T-helper 2 cell (primary cell): ENCODE results near the gene GABBR2.

ENCODE experiments used
- DNase-seq, 5 experiments: peaks; one replicate each; pipeline versions ENCODE4 v3.0.0 to v3.0.0-alpha.2; 2012 to 2022

Gene GABBR2

GRCh38 chr9:98332405-98332831 is 376.3 kb downstream of the GABBR2 start:
- no peak for DNase-seq

- DNase-seq: no peak
Measured at GRCh38 chr9:98331536-98332259, 377.0 kb downstream of the GABBR2 start.

DNA sequence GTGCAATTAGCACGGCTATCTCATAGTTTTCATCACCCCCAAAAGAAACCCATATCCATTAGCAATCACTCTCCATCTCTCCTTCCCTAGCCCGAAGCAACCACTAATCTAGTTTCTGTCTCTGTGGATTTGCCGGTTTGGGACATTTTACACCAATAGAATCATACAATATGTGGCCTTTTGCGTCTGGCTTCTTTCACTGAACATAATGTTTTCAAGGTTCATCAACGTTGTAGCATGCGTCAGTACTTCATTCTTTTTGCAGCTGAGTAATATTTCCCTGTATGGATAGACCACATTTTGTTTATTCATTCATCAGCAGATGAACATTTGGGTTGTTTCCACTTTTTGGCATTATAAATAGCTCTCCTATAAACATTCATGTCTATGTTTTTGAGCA is 377.9 kb downstream of the GABBR2 start:
- no peak for DNase-seq

DNA sequence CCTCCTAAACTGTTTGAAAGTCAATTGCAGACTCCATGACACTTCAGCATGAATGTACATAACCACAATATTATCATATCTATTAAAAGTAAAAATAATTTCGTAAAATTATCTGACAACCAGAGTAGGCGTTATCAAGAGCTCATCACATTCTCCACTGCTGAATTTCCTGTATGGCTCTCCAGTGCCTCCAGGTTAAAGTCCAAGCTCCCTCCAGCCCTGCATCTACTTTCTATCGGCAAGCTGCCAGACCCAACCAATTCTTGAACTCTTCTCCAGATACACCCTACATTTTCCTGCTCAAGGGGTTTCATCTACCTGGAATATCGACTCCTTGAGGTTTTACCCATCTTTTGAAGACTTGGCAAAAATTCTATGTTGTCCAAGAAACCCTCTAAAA is 378.8 kb downstream of the GABBR2 start:
- DNase-seq: no peak

DNA sequence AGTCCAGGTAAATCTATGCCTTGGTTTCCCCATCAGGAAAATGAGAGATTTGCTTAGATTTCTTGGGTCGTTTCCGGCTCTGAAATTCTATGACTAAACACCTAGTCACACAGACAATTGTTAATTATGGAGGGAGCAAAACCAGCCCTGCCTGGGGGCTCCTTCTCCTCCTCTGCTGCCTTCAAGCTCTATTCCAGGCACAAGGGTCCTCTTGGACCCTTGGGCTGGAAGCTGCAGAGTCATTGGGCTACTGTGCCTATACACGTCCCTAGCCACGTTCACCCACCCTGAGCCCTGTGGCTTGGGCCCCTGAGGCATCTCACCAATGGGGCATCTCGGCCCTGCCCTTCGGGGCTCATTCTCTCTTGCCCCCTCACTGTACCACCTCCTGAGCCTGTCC is 379.5 kb downstream of the GABBR2 start:
- DNase-seq: no peak

GRCh38 chr9:98328770-98329169 is 380.0 kb downstream of the GABBR2 start:
- no peak for DNase-seq

DNA sequence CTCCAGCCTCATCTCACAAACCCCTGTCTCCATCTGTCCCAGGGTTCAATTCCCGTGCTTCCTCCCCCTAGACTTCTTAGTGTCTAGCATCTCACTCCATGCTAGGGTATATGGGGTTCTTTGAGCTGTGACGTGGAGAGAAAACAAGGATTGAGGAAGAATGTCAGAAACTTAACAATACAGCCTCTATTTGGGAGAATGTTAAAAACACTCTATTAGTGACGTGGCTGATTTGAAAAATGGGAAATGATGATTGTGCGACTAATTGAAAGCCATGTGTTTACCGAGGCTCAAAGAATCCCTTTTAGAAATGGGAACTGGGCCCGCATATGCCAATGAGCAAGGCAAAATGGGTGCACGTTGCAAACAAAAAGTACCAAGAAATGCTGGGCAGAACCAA is 380.6 kb downstream of the GABBR2 start:
- no peak for DNase-seq

DNA sequence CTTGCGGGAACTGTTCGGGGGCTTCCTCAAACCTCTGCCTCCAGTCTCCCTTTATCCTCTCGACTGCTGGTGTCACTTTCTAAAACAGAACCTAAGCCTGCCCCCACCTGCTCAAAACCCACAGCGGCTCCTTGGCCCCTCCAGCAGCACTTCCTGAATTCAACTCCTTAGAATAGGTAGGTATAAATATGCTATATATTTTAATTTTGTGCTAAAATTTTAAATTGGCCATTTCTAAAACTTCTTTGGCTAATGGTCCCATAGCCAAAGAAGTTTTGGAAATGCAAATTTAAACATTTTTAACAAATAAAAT is 381.5 kb downstream of the GABBR2 start:
- no peak for DNase-seq

DNA sequence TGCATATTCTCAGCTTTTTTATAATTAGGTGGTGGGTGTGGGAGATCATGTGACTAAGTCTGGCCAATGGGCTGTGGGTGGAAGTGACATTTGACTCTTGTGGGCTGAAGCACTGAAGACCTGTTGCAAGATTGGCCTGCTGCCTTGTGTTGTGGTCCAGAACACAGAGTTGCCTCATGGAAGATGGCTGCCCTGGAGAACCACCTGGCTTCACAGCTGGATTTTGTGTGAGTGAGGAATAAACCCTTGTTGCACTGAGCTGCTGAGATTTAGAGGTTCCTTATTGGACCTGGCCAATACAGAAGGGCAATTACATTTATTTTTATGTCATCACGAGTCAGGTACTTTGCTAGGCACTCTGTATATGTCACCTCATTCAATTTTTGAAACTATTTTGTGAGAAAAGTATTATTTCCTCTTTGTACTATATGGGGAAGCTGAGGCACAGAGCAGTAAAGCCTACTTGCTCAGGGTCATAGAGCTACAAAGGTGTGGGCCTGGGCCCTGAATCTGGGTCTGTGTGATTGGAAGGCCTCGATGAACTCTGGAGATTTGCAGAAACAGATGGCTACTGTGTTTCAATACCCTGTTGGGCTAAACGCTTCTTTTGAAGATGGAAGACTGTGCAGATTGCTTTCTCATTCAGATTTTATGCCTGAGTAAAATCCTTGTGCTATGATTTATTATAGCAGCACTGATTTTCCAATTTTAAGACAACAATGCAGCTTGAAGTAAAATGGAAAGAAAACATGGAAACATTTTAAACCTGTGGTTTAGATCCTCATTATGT is 382.1 kb downstream of the GABBR2 start:
- DNase-seq: peak in 1 of 5 experiments; percentile 10

GRCh38 chr9:98324801-98325200 is 383.9 kb downstream of the GABBR2 start:
- DNase-seq: no peak

DNA sequence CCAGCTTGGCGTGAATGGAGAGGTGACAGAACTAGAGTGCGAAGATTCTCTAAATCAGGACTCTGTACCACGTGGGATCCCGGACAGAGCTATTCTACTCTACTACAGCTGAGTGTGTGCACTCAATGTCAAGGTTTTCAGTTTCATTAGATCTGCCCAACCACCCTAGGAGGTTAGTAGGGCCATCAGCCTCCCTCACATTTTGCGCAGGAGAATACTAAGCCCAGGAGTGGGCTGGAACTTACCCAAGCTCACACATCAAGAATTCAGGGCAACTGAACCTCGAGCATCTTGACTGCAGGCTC is 385.0 kb downstream of the GABBR2 start:
- no peak for DNase-seq

DNA sequence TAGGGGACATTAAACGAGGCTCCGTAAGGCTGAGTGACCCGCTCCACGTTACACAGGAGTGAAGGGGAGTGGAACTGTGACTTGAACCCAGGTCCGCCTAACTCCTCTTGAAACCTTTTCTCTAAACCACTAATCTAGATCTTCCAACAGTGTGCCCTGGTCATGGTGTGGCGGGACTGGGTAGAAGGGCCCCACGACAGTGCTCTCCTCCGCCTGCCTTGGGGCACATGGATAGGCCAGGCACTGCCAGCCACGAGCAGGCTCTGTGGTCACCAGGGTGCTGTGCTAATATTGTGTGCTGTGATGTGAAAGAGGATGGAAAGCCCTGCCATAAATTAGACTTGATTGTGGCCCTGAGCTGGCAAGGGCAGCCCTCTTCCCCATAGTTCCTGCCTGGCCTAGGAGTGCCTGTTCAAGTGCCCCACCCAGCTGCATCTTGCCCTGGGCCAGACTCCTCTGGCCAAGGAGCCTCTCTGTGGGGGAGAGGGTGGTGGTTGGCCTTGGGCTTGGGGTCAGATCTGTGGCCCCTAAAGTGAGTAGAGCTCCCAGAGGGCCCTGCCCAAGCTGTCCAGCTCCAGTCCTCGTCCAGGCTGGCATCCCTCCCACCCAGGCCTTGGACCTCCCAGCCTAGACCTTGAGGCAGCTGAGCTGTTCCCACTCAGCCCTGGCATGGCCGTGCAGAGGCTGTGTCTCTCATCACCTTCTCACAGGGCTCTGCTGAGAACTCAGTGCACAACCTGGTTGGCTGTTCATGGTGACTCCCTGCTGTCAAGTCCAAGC is 385.5 kb downstream of the GABBR2 start:
- no peak for DNase-seq

DNA sequence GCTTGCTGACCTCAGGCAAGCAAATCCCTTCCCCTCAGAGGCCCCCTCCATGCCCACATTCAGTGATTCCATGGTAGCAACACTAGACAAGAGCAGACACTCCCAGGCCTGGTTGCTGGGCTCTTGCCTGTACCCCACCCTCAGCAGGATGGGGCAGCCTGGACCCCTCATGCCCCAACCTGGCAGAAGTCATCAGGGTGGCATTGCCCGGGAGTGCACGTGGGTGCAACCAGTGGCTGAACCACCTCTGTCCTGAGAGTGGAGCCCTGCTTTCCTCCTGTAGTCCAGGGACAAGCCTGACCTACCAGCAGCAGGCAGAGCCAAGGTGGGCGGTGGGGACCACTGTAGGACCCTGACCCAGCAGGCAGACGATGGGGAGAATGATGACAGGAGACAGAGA is 387.5 kb downstream of the GABBR2 start:
- DNase-seq: no peak

DNA sequence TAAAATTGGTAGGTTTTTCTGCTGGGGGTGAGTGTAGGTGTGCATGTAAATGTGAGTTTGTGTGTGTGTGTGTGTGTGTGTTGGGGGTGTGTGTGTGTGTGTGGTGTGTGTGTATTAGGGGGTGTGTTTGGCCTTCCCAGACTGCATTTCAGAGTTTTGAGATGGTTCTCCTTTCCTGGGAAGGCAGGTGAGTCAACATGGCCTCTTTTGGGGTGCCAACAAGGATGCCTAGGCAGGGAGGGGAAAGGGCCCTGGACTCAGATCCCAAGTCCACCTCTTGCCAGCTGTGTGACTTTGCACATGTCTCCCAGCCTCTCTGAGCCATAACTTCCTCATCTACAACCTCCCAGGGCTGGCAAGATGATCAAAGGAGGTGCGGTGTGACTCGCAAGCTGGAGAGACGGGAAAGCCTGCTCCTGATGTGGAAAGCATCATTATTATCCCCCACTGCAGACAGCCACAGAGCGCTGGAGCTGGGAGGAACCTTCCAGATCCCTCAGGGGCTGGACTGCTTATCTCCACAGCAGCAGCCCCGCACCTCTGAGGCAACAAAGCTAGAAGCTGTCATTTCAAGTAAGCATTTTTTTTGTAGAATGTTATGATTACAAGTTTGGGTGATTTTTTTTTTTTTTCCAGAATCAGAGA is 389.8 kb downstream of the GABBR2 start:
- no peak for DNase-seq

DNA sequence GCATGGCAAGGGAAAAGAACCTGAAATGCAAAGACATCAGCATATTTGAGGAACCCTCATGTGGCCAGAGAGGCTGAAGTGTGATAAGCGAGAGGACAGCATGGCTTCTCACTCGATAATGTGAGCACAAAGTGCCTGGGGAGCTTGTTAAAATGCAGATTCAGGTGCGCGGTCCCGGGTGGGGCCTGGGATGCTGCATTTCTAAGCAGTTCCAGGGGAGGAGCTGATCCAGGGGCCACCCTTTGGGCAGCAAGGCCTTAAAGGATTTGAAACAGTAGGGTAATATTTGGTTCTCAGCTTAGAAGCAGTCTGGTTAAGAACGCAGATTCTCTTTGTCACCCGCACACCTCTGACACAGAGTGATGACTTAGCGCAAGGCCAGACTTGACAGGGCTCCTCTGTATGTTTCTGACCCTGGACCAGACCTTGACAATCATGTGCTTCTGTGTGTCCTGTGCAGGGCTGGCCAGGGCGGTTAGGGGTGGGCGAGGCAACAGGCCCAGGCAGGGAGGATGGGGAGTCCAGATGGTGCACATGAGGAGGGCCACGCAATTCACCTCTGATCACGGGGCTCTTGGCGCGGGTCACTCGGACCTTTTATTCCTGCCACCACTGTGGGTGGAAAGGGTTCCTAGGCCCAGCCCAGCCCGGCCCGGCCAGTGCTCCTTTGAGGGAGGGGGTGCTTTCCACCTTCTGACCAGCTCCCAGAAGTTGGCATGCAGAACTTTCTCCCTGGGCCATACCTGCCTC is 390.5 kb downstream of the GABBR2 start:
- DNase-seq: no peak

- DNase-seq: no peak
Measured at GRCh38 chr9:98317134-98317857, 391.4 kb downstream of the GABBR2 start.

- DNase-seq: no peak
Measured at GRCh38 chr9:98316445-98317133, 392.1 kb downstream of the GABBR2 start.

GRCh38 chr9:98315551-98316060 is 393.1 kb downstream of the GABBR2 start:
- peak; percentile 19 to 77 (median 62) for DNase-seq

- no peak for DNase-seq
Measured at GRCh38 chr9:98315067-98315453, 393.7 kb downstream of the GABBR2 start.

GRCh38 chr9:98314381-98315066 is 394.2 kb downstream of the GABBR2 start:
- DNase-seq: no peak
